DMS53 treated with DMSO at 0.1 percent for 48 hours (cell line): Measurements from ENCODE around the gene FBLN5.
"Not testable (repeated sequence)": the region's sequence is repeated elsewhere in the genome, so short reads cannot be mapped to it uniquely, and the experiment has no call there.

ENCODE experiments used
- DNase-seq: peaks from one replicate; lab custom pipeline; 2025; ENCODE audit not compliant: unreplicated experiment; lab: John Stamatoyannopoulos, UW

The FBLN5 gene

GRCh38 chr14:91910196-91910595, 37.3 kb downstream of the FBLN5 start:
- no peak for DNase-seq

- no peak for DNase-seq
Observed at GRCh38 chr14:91906374-91906773, 41.1 kb downstream of the FBLN5 start.

- DNase-seq = no peak
Observed at GRCh38 chr14:91904956-91905645, 42.4 kb downstream of the FBLN5 start.

GRCh38 chr14:91904483-91904882, 43.0 kb downstream of the FBLN5 start:
- no peak for DNase-seq

GRCh38 chr14:91903070-91903469, 44.4 kb downstream of the FBLN5 start:
- no peak for DNase-seq

GRCh38 chr14:91902336-91902735, 45.2 kb downstream of the FBLN5 start:
- DNase-seq = no peak

- no peak for DNase-seq
Observed at GRCh38 chr14:91901449-91902226, 45.9 kb downstream of the FBLN5 start.

- no peak for DNase-seq
Observed at GRCh38 chr14:91899806-91900205, 47.7 kb downstream of the FBLN5 start.

GRCh38 chr14:91899213-91899612, 48.3 kb downstream of the FBLN5 start:
- peak; percentile 43 for DNase-seq

GRCh38 chr14:91898372-91898771, 49.1 kb downstream of the FBLN5 start:
- DNase-seq = no peak

GRCh38 chr14:91897716-91898115, 49.8 kb downstream of the FBLN5 start:
- not testable (repeated sequence) for DNase-seq

- DNase-seq = no peak
Observed at GRCh38 chr14:91897106-91897701, 50.3 kb downstream of the FBLN5 start.

GRCh38 chr14:91896419-91896818, 51.1 kb downstream of the FBLN5 start:
- DNase-seq = no peak

- no peak for DNase-seq
Observed at GRCh38 chr14:91893669-91894068, 53.8 kb downstream of the FBLN5 start.

GRCh38 chr14:91893007-91893406, 54.5 kb downstream of the FBLN5 start:
- DNase-seq = no peak

- no peak for DNase-seq
Observed at GRCh38 chr14:91891721-91892220, 55.7 kb downstream of the FBLN5 start.

GRCh38 chr14:91891101-91891500, 56.4 kb downstream of the FBLN5 start:
- DNase-seq = no peak

GRCh38 chr14:91890291-91890749, 57.2 kb downstream of the FBLN5 start:
- no peak for DNase-seq

GRCh38 chr14:91889477-91890211, 57.9 kb downstream of the FBLN5 start:
- DNase-seq = no peak

- DNase-seq = no peak
Observed at GRCh38 chr14:91888641-91889476, 58.6 kb downstream of the FBLN5 start.
